SH-SY5Y (cell line): Measurements from ENCODE around the gene ECHDC1.

Source experiments
- GATA2 ChIP-seq: IDR thresholded peaks from 2 replicates; pipeline ENCODE4 v1.6.1; 2011; ENCODE audit warnings: mild to moderate bottlenecking, low read depth, low read length
- GATA3 ChIP-seq: IDR thresholded peaks from 2 replicates; pipeline ENCODE4 v1.6.1; 2011; ENCODE audit warnings: low read depth, mild to moderate bottlenecking, low read length, moderate library complexity

DNA sequence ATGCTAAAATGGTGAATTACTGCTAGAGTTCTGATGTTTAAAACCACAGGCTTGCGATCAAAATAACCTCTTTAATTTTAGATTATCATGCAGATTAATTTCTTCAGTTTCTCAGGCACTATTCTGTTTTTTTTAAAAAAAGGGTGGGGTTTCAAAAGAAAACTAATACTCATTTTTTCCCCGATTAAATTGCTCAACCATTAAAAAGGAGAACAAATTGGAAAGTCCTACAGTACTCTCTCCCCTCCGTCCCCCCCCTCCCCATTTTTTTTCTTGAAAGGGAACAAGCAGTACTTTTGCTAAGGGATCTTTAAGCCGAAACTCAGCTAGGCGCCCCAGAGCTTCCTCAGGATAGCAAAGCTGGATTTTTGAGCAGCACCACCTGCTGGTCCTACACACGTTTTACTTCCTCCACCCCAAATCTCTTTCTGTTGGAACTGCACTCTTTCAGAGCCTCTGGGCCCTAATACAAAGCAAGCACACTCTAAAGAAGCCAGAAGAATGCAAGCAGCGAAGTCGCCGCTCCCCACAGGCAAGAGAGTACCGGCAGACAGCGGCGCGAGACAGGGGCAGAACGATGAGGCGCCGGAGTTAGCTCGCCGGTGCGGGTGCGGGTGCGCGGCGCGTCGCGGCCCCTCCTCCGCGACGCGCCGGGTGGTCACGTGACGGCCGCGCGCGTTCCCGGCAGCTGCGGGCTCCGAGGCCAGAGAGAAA is 77.1 kb downstream of the ECHDC1 start, which contains the start of gene RNF146:
- TF ChIP-seq GATA2 (no peak), GATA3 (no peak)
